Measurements from ENCODE around the gene COL23A1. TPM values are rescaled to one million over a fixed set of nuclear protein-coding genes. Genes with fewer than 3 reads are reported as not detected.

Gene COL23A1
- polyA plus RNA-seq, 1 donor (not counting 4 experiments of a cell fraction or from before 2014, with no cell fraction given) = not detected

DNA sequence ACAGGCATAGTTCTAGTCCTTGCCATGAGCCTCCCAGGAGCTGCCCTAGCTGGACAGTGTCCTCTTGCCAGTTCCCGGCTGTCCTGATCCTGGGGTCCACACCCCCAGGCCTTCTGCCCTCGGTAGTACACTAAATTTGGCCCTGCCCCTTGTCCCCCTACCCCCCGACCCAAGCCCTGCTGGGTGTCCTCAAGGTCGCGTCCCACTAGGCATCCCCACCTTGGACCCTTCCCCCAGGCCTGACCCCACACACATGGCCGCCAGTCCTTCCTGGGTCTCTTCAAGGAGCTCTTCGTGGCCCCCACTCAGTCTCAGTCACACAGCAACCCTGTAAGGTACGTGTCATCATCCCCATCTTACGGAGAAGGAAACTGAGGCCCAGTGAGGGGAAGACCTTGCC is 317.6 kb downstream of the COL23A1 start:
- peaks cover 4% of the 10 kb centered on the region for H3K27me3 ChIP-seq (ENCODE audit: control insufficient read depth, extremely low read depth, insufficient read depth, low read length)
- H3K4me3 ChIP-seq (ENCODE audit: control insufficient read depth in 2 of 3, extremely low read depth in 1 of 3, insufficient read depth in 2 of 3, low read depth in 1 of 3, low read length in 3 of 3) = no peak overlapping the region
- no peak overlapping the region for H3K9ac ChIP-seq (ENCODE audit: control insufficient read depth, extremely low read depth, insufficient read depth, low read length)
- H4K20me1 ChIP-seq (ENCODE audit: control insufficient read depth, extremely low read depth, insufficient read depth, low read length) = no peaks in the 10 kb centered on the region
- peaks cover 3% of the 10 kb centered on the region for H3K9me3 ChIP-seq (ENCODE audit: control insufficient read depth, low read depth, low read length)
- FAIRE-seq (no peak), DNase-seq (ENCODE audit: low read depth, low spot score) (no peak)
- H3K4me2 ChIP-seq (ENCODE audit: control insufficient read depth, extremely low read depth, insufficient read depth, low read depth, low read length) = no peak overlapping the region
- no peak overlapping the region for H2AFZ ChIP-seq (ENCODE audit: control insufficient read depth, low read length)
- no peaks in the 10 kb centered on the region for H3K36me3 ChIP-seq (ENCODE audit: control insufficient read depth in 2 of 2, extremely low read depth in 1 of 2, insufficient read depth in 2 of 2, low read length in 2 of 2)
- TF ChIP-seq, protein P1, sequence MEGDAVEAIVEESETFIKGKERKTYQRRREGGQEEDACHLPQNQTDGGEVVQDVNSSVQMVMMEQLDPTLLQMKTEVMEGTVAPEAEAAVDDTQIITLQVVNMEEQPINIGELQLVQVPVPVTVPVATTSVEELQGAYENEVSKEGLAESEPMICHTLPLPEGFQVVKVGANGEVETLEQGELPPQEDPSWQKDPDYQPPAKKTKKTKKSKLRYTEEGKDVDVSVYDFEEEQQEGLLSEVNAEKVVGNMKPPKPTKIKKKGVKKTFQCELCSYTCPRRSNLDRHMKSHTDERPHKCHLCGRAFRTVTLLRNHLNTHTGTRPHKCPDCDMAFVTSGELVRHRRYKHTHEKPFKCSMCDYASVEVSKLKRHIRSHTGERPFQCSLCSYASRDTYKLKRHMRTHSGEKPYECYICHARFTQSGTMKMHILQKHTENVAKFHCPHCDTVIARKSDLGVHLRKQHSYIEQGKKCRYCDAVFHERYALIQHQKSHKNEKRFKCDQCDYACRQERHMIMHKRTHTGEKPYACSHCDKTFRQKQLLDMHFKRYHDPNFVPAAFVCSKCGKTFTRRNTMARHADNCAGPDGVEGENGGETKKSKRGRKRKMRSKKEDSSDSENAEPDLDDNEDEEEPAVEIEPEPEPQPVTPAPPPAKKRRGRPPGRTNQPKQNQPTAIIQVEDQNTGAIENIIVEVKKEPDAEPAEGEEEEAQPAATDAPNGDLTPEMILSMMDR (optimal IDR thresholded peaks at IDR 0.05 in 1 of 3, IDR thresholded peaks at IDR 0.05 in 1 of 3, conservative IDR thresholded peaks at IDR 0.05 in 1 of 3; ENCODE audit: extremely low read depth in 1 of 3, insufficient read depth in 2 of 3, low read length in 3 of 3) = no peak
- no peak for TF ChIP-seq EZH2 (IDR thresholded peaks at IDR 0.05; ENCODE audit: low read length)
- H3K79me2 ChIP-seq (ENCODE audit: control insufficient read depth, insufficient read depth, low read length) = no peaks in the 10 kb centered on the region
- dilution Hi-C loops (cut with MboI; ENCODE audit: extremely low pct_ligation_motif_present, low sequenced_read_pairs) = no loop called here
- H3K27ac ChIP-seq (ENCODE audit: control insufficient read depth, insufficient read depth, low read length) = no peak overlapping the region
- H3K4me1 ChIP-seq (ENCODE audit: control insufficient read depth, extremely low read depth, insufficient read depth, low read length) = no peaks in the 10 kb centered on the region
- H3K9me1 ChIP-seq (ENCODE audit: control insufficient read depth, extremely low read depth, insufficient read depth, low read length) = no peaks in the 10 kb centered on the region

- dilution Hi-C loops (cut with MboI; ENCODE audit: extremely low pct_ligation_motif_present, low sequenced_read_pairs) = no loop called here
- no peak overlapping the region for H3K9ac ChIP-seq (ENCODE audit: control insufficient read depth, extremely low read depth, insufficient read depth, low read length)
- peaks cover 4% of the 10 kb centered on the region for H3K27me3 ChIP-seq (ENCODE audit: control insufficient read depth, extremely low read depth, insufficient read depth, low read length)
- DNase-seq (ENCODE audit: low read depth, low spot score) (no peak), FAIRE-seq (no peak)
- TF ChIP-seq EZH2 (IDR thresholded peaks at IDR 0.05; ENCODE audit: low read length) = no peak
- TF ChIP-seq, protein P1 (optimal IDR thresholded peaks at IDR 0.05 in 1 of 3, IDR thresholded peaks at IDR 0.05 in 1 of 3, conservative IDR thresholded peaks at IDR 0.05 in 1 of 3; ENCODE audit: extremely low read depth in 1 of 3, insufficient read depth in 2 of 3, low read length in 3 of 3) = no peak
- H3K4me1 ChIP-seq (ENCODE audit: control insufficient read depth, extremely low read depth, insufficient read depth, low read length) = no peaks in the 10 kb centered on the region
- no peaks in the 10 kb centered on the region for H3K36me3 ChIP-seq (ENCODE audit: control insufficient read depth in 2 of 2, extremely low read depth in 1 of 2, insufficient read depth in 2 of 2, low read length in 2 of 2)
- H3K27ac ChIP-seq (ENCODE audit: control insufficient read depth, insufficient read depth, low read length) = no peak overlapping the region
- no peaks in the 10 kb centered on the region for H3K9me1 ChIP-seq (ENCODE audit: control insufficient read depth, extremely low read depth, insufficient read depth, low read length)
- no peak overlapping the region for H2AFZ ChIP-seq (ENCODE audit: control insufficient read depth, low read length)
- peaks cover 3% of the 10 kb centered on the region for H3K9me3 ChIP-seq (ENCODE audit: control insufficient read depth, low read depth, low read length)
- H3K4me2 ChIP-seq (ENCODE audit: control insufficient read depth, extremely low read depth, insufficient read depth, low read depth, low read length) = no peak overlapping the region
- no peaks in the 10 kb centered on the region for H3K79me2 ChIP-seq (ENCODE audit: control insufficient read depth, insufficient read depth, low read length)
- H3K4me3 ChIP-seq (ENCODE audit: control insufficient read depth in 2 of 3, extremely low read depth in 1 of 3, insufficient read depth in 2 of 3, low read depth in 1 of 3, low read length in 3 of 3) = no peak overlapping the region
- H4K20me1 ChIP-seq (ENCODE audit: control insufficient read depth, extremely low read depth, insufficient read depth, low read length) = no peaks in the 10 kb centered on the region
Measured at GRCh38 chr5:178271726-178272479, 318.3 kb downstream of the COL23A1 start.
